GM19239 (cell line): Measurements from ENCODE around the gene FMO2.

Experiments
- DNase-seq: peaks from one replicate; pipeline ENCODE4 v3.0.0; 2011; ENCODE audit warnings: low spot score; ENCODE audit not compliant: insufficient read length
- FAIRE-seq: peaks from 2 replicates; lab custom pipeline; 2011; peaks lifted over from hg19 to GRCh38; lab: Jason Lieb, UNC

FMO2 gene

GRCh38 chr1:171172471-171172870 is 12.6 kb upstream of the FMO2 start:
- DNase-seq, result no peak
- no peak for FAIRE-seq

GRCh38 chr1:171173069-171173468 is 12.0 kb upstream of the FMO2 start:
- DNase-seq (no peak), FAIRE-seq (no peak)

GRCh38 chr1:171174560-171175294 is 10.4 kb upstream of the FMO2 start:
- DNase-seq, result no peak
- FAIRE-seq, result no peak

- DNase-seq (no peak), FAIRE-seq (no peak)
Observed at GRCh38 chr1:171177261-171177660, 7.8 kb upstream of the FMO2 start.

GRCh38 chr1:171179318-171180227 is 5.5 kb upstream of the FMO2 start:
- FAIRE-seq, result no peak
- no peak for DNase-seq

GRCh38 chr1:171180670-171181069 is 4.4 kb upstream of the FMO2 start:
- no peak for FAIRE-seq
- DNase-seq, result no peak

GRCh38 chr1:171188388-171189266 is 3.5 kb downstream of the FMO2 start:
- FAIRE-seq, result peak; percentile 80
- DNase-seq, result peak; percentile 36

- DNase-seq, result no peak
- FAIRE-seq, result no peak
Observed at GRCh38 chr1:171191992-171192391, 6.9 kb downstream of the FMO2 start.

GRCh38 chr1:171195767-171196166 is 10.7 kb downstream of the FMO2 start:
- DNase-seq (no peak), FAIRE-seq (no peak)

- DNase-seq (no peak), FAIRE-seq (no peak)
Observed at GRCh38 chr1:171196351-171196750, 11.3 kb downstream of the FMO2 start.

GRCh38 chr1:171198081-171198480 is 13.0 kb downstream of the FMO2 start:
- DNase-seq (no peak), FAIRE-seq (no peak)

GRCh38 chr1:171204296-171204695 is 19.2 kb downstream of the FMO2 start:
- no peak for FAIRE-seq
- no peak for DNase-seq

GRCh38 chr1:171206204-171206977 is 21.3 kb downstream of the FMO2 start:
- FAIRE-seq (no peak), DNase-seq (no peak)

GRCh38 chr1:171206978-171207355 is 21.9 kb downstream of the FMO2 start:
- DNase-seq (no peak), FAIRE-seq (no peak)

GRCh38 chr1:171207377-171207776 is 22.3 kb downstream of the FMO2 start:
- DNase-seq, result no peak

GRCh38 chr1:171210355-171210754 is 25.3 kb downstream of the FMO2 start:
- DNase-seq (no peak), FAIRE-seq (no peak)

More at GRCh38 chr1:171207377-171207776, 22.3 kb downstream of the FMO2 start:
- no peak for FAIRE-seq

GRCh38 chr1:171212607-171213351 is 27.7 kb downstream of the FMO2 start:
- no peak for FAIRE-seq
- DNase-seq, result no peak

- no peak for FAIRE-seq
- no peak for DNase-seq
Observed at GRCh38 chr1:171213559-171214454, 28.7 kb downstream of the FMO2 start.
